ENCODE data around the gene CMTM1. TPM values are rescaled to one million over a fixed set of nuclear protein-coding genes. Genes with fewer than 3 reads are reported as not detected.

The CMTM1 gene, protein sequence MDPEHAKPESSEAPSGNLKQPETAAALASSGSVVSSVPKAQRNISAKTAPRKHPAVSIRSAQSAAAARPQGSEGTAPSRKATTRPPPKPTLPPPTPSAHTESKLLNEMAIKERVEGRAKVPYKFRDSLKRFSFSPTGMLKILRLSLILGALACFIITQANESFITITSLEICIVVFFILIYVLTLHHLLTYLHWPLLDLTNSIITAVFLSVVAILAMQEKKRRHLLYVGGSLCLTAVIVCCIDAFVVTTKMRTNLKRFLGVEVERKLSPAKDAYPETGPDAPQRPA
- polyA plus RNA-seq (1.3 and 1.6 TPM in 2 replicates), polyA minus RNA-seq (4.7 and 4.9 TPM in 2 replicates)

- Histone ChIP-seq H4K20me1 (ENCODE audit: insufficient read depth) (no peaks in the 10 kb centered on the region), H3F3A (ENCODE audit: insufficient read depth, low read length, poor library complexity, severe bottlenecking) (no peaks in the 10 kb centered on the region), H2AFZ (ENCODE audit: low read depth, low read length) (no peak within 1 kb of the TSS), H3K4me3 (ENCODE audit: low read length) (no peak within 1 kb of the TSS), H3K4me2 (ENCODE audit: low read length) (no peak within 1 kb of the TSS), H3K9me3 (ENCODE audit: low read length) (no peaks in the 10 kb centered on the region), H3K79me2 (replicated peaks; ENCODE audit: insufficient read depth, low read length) (no peaks in the 10 kb centered on the region), H3K9me2 (ENCODE audit: insufficient read depth, low read length) (no peaks in the 10 kb centered on the region), H3K27ac (ENCODE audit: low read length) (no peak within 1 kb of the TSS), H3K27me3 (ENCODE audit: insufficient read depth, low read depth, low read length) (no peaks in the 10 kb centered on the region), H3K9ac (ENCODE audit: low read length) (no peak within 1 kb of the TSS), H3K36me3 (ENCODE audit: insufficient read depth, low read length) (no peaks in the 10 kb centered on the region)
- TF ChIP-seq TAF1 (IDR thresholded peaks at IDR 0.05; ENCODE audit: low read depth) (no peak), RAD21 (conservative IDR thresholded peaks at IDR 0.05) (no peak), EP300 (conservative IDR thresholded peaks at IDR 0.05; ENCODE audit: poor library complexity, severe bottlenecking) (no peak), EZH2 (IDR thresholded peaks at IDR 0.05; ENCODE audit: borderline replicate concordance, insufficient read depth, low read length, poor library complexity, severe bottlenecking) (no peak)
- TF ChIP-seq, protein P1, sequence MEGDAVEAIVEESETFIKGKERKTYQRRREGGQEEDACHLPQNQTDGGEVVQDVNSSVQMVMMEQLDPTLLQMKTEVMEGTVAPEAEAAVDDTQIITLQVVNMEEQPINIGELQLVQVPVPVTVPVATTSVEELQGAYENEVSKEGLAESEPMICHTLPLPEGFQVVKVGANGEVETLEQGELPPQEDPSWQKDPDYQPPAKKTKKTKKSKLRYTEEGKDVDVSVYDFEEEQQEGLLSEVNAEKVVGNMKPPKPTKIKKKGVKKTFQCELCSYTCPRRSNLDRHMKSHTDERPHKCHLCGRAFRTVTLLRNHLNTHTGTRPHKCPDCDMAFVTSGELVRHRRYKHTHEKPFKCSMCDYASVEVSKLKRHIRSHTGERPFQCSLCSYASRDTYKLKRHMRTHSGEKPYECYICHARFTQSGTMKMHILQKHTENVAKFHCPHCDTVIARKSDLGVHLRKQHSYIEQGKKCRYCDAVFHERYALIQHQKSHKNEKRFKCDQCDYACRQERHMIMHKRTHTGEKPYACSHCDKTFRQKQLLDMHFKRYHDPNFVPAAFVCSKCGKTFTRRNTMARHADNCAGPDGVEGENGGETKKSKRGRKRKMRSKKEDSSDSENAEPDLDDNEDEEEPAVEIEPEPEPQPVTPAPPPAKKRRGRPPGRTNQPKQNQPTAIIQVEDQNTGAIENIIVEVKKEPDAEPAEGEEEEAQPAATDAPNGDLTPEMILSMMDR (IDR thresholded peaks at IDR 0.05; ENCODE audit: poor library complexity, severe bottlenecking), result no peak
Observed at GRCh38 chr16:66566051-66566901, at the start of gene CMTM1. Gene CMTM1, plus strand, starts transcription at chr16:66566439. Its CDS starts 75 bp downstream, at chr16:66566514.

DNA sequence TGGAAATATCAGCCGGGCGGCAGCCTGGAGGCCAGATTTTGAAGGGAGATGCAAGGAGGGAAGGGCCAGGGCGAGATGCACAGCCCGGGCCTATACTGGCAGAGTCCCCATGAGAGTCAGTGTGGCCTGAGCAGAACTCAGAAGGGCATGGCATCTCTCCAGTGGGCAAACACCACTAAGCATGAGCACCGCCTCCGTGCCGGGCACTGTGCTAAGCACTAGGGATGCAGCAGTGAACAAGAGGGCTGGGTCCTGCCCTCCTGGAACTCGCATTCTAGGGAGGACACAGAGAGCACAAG is 49.8 kb upstream of the CMTM1 start:
- no peaks in the 10 kb centered on the region for H4K20me1 ChIP-seq (ENCODE audit: insufficient read depth)
- no peaks in the 10 kb centered on the region for H3K9me2 ChIP-seq (ENCODE audit: insufficient read depth, low read length)
- H3K27ac ChIP-seq (ENCODE audit: low read length), result no peak overlapping the region
- TF ChIP-seq EP300 (conservative IDR thresholded peaks at IDR 0.05; ENCODE audit: poor library complexity, severe bottlenecking), result no peak
- TF ChIP-seq, protein P2, sequence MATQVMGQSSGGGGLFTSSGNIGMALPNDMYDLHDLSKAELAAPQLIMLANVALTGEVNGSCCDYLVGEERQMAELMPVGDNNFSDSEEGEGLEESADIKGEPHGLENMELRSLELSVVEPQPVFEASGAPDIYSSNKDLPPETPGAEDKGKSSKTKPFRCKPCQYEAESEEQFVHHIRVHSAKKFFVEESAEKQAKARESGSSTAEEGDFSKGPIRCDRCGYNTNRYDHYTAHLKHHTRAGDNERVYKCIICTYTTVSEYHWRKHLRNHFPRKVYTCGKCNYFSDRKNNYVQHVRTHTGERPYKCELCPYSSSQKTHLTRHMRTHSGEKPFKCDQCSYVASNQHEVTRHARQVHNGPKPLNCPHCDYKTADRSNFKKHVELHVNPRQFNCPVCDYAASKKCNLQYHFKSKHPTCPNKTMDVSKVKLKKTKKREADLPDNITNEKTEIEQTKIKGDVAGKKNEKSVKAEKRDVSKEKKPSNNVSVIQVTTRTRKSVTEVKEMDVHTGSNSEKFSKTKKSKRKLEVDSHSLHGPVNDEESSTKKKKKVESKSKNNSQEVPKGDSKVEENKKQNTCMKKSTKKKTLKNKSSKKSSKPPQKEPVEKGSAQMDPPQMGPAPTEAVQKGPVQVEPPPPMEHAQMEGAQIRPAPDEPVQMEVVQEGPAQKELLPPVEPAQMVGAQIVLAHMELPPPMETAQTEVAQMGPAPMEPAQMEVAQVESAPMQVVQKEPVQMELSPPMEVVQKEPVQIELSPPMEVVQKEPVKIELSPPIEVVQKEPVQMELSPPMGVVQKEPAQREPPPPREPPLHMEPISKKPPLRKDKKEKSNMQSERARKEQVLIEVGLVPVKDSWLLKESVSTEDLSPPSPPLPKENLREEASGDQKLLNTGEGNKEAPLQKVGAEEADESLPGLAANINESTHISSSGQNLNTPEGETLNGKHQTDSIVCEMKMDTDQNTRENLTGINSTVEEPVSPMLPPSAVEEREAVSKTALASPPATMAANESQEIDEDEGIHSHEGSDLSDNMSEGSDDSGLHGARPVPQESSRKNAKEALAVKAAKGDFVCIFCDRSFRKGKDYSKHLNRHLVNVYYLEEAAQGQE (IDR thresholded peaks at IDR 0.05; ENCODE audit: borderline replicate concordance), result no peak
- TF ChIP-seq TAF1 (IDR thresholded peaks at IDR 0.05; ENCODE audit: low read depth), result no peak
- TF ChIP-seq, protein P1 (IDR thresholded peaks at IDR 0.05; ENCODE audit: poor library complexity, severe bottlenecking), result no peak
- no peak for TF ChIP-seq POLR2AphosphoS5 (IDR thresholded peaks at IDR 0.05)
- TF ChIP-seq EZH2 (IDR thresholded peaks at IDR 0.05; ENCODE audit: borderline replicate concordance, insufficient read depth, low read length, poor library complexity, severe bottlenecking), result no peak
- no peak for TF ChIP-seq RAD21 (conservative IDR thresholded peaks at IDR 0.05)
- TF ChIP-seq SMC3 (conservative IDR thresholded peaks at IDR 0.05; ENCODE audit: poor library complexity), result no peak
- TF ChIP-seq MXI1 (conservative IDR thresholded peaks at IDR 0.05; ENCODE audit: poor library complexity, severe bottlenecking), result no peak
- no peaks in the 10 kb centered on the region for H3K79me2 ChIP-seq (replicated peaks; ENCODE audit: insufficient read depth, low read length)
- no peaks in the 10 kb centered on the region for H3F3A ChIP-seq (ENCODE audit: insufficient read depth, low read length, poor library complexity, severe bottlenecking)
- H3K36me3 ChIP-seq (ENCODE audit: insufficient read depth, low read length), result no peaks in the 10 kb centered on the region
- no peak overlapping the region for H2AFZ ChIP-seq (ENCODE audit: low read depth, low read length)
- no peaks in the 10 kb centered on the region for H3K9me3 ChIP-seq (ENCODE audit: low read length)
- no peak overlapping the region for H3K4me3 ChIP-seq (ENCODE audit: low read length)
- H3K9ac ChIP-seq (ENCODE audit: low read length), result no peak overlapping the region
- no peaks in the 10 kb centered on the region for H3K27me3 ChIP-seq (ENCODE audit: insufficient read depth, low read depth, low read length)
- no peak overlapping the region for H3K4me2 ChIP-seq (ENCODE audit: low read length)
